HepG2 (cell line): Measurements from ENCODE around the gene FAM83G. TPM values are rescaled to one million over a fixed set of nuclear protein-coding genes. Genes with fewer than 3 reads are reported as not detected.

Experiments
- ASH2L ChIP-seq: fragments of 300-600, 200-600 bp; sonication (generic); IDR thresholded peaks from 2 replicates; pipeline ENCODE4 v1.7.0; 2017; ENCODE audit warnings: low read depth, mild to moderate bottlenecking, moderate library complexity, mixed read lengths, low read length; ENCODE audit not compliant: insufficient read length
- CEBPB ChIP-seq: IDR thresholded peaks from 2 replicates; pipeline ENCODE4 v1.6.1; 2011; ENCODE audit warnings: low read depth, low read length, improper control_type of control experiment, borderline replicate concordance
- HIVEP1 ChIP-seq: sonication (generic); formaldehyde crosslinking; IDR thresholded peaks from 2 replicates; pipeline ENCODE4 v1.4.0; 2020; ENCODE audit warnings: mild to moderate bottlenecking, missing genetic modification reagents
- NFYC ChIP-seq: IDR thresholded peaks from 2 replicates; pipeline ENCODE4 v1.6.1; 2016; ENCODE audit warnings: missing genetic modification reagents, missing compliant biosample characterization
- RCOR2 ChIP-seq: IDR thresholded peaks from 2 replicates; pipeline ENCODE4 v1.6.1; 2016; ENCODE audit warnings: missing biosample characterization, missing genetic modification reagents
- ZBTB38 ChIP-seq: sonication (generic); formaldehyde crosslinking; IDR thresholded peaks from 2 replicates; pipeline ENCODE4 v1.5.1; 2020; ENCODE audit warnings: mild to moderate bottlenecking, missing genetic modification reagents
- ZFP82 ChIP-seq: sonication (generic); formaldehyde crosslinking; IDR thresholded peaks from 2 replicates; pipeline ENCODE4 v1.5.1; 2020; ENCODE audit warnings: mild to moderate bottlenecking, missing genetic modification reagents, borderline replicate concordance
- ZNF34 ChIP-seq: sonication (generic); formaldehyde crosslinking; IDR thresholded peaks from 2 replicates; pipeline ENCODE4 v1.4.0; 2020; ENCODE audit warnings: mild to moderate bottlenecking, missing genetic modification reagents, borderline replicate concordance
- ZNF644 ChIP-seq: IDR thresholded peaks from 2 replicates; pipeline ENCODE4 v1.6.1; 2016; ENCODE audit warnings: low read depth
- ZNF678 ChIP-seq: sonication (generic); formaldehyde crosslinking; IDR thresholded peaks from 2 replicates; pipeline ENCODE4 v1.4.0; 2020; ENCODE audit warnings: mild to moderate bottlenecking, missing genetic modification reagents
- polyA plus RNA-seq, 8 experiments: library from polyadenylated mRNA; depleted of rRNA in 3 of 8; stranded (reverse) in 7 of 8; unstranded in 1 of 8; fragments of >200 nt; fragmentation: Illumina TruSeq in 4 of 8; extraction: Trizol in 4 of 8; gene quantifications; 2 replicates each; pipeline versions ENCODE4 v1.2.1 to v1.2.3, GENCODE V29; 2011 to 2016; ENCODE audit warnings: low read depth in 4 of 8, missing spikeins in 1 of 8, mixed read lengths in 1 of 8; ENCODE audit not compliant: insufficient read depth in 1 of 8
- total RNA-seq, 5 experiments: library from RNA; depleted of rRNA; stranded (reverse); fragments of >200 nt; fragmentation: Illumina TruSeq; extraction: Trizol; gene quantifications; 2 replicates each; pipeline ENCODE4 v1.2.3, GENCODE V29; 2016; ENCODE audit warnings: low read depth in 1 of 5
- TF ChIP-seq, protein P1 (sequence below): sonication (generic); formaldehyde crosslinking; IDR thresholded peaks from 2 replicates; pipeline ENCODE4 v1.5.1; 2020; ENCODE audit warnings: mild to moderate bottlenecking, missing genetic modification reagents, borderline replicate concordance
- TF ChIP-seq, protein P2 (sequence below): IDR thresholded peaks from 2 replicates; pipeline ENCODE4 v1.6.1; 2016
- TF ChIP-seq, protein P3 (sequence below): sonication (generic); formaldehyde crosslinking; IDR thresholded peaks from 2 replicates; pipeline ENCODE4 v1.4.0; 2020; ENCODE audit warnings: mild to moderate bottlenecking, missing genetic modification reagents, borderline replicate concordance
- TF ChIP-seq, protein P4 (sequence below): sonication (generic); formaldehyde crosslinking; IDR thresholded peaks from 2 replicates; pipeline ENCODE4 v1.4.0; 2020; ENCODE audit warnings: missing genetic modification reagents
- TF ChIP-seq, protein P5 (sequence below): sonication (generic); formaldehyde crosslinking; IDR thresholded peaks from 2 replicates; pipeline ENCODE4 v1.4.0; 2020; ENCODE audit warnings: missing genetic modification reagents

FAM83G gene
- total and polyA plus RNA-seq, 2 of the 13 experiments (the other 11 are each of a cell fraction or from before 2014, with no cell fraction given) = 13.7 to 18.6 TPM

DNA sequence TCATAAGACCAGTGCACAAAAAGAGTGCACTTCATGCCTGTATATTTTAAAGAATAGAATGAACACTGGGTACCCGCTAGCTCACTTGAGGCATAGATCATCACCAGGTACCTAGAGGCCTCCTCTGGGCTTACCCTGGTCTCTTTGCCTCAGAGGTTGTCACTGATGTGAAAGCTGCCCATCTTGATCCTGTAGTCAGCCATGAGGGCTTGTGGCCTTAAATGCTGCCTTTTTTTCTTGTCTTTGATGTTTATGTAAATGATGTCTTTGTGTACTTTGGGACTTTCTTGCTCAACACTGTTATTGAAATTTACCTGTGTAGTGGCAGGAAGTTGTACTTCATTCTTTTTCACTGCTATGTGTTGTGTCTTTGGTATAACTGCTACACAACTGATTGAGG, 79.4 kb downstream of the FAM83G start (continued):
- TF ChIP-seq, protein P1, sequence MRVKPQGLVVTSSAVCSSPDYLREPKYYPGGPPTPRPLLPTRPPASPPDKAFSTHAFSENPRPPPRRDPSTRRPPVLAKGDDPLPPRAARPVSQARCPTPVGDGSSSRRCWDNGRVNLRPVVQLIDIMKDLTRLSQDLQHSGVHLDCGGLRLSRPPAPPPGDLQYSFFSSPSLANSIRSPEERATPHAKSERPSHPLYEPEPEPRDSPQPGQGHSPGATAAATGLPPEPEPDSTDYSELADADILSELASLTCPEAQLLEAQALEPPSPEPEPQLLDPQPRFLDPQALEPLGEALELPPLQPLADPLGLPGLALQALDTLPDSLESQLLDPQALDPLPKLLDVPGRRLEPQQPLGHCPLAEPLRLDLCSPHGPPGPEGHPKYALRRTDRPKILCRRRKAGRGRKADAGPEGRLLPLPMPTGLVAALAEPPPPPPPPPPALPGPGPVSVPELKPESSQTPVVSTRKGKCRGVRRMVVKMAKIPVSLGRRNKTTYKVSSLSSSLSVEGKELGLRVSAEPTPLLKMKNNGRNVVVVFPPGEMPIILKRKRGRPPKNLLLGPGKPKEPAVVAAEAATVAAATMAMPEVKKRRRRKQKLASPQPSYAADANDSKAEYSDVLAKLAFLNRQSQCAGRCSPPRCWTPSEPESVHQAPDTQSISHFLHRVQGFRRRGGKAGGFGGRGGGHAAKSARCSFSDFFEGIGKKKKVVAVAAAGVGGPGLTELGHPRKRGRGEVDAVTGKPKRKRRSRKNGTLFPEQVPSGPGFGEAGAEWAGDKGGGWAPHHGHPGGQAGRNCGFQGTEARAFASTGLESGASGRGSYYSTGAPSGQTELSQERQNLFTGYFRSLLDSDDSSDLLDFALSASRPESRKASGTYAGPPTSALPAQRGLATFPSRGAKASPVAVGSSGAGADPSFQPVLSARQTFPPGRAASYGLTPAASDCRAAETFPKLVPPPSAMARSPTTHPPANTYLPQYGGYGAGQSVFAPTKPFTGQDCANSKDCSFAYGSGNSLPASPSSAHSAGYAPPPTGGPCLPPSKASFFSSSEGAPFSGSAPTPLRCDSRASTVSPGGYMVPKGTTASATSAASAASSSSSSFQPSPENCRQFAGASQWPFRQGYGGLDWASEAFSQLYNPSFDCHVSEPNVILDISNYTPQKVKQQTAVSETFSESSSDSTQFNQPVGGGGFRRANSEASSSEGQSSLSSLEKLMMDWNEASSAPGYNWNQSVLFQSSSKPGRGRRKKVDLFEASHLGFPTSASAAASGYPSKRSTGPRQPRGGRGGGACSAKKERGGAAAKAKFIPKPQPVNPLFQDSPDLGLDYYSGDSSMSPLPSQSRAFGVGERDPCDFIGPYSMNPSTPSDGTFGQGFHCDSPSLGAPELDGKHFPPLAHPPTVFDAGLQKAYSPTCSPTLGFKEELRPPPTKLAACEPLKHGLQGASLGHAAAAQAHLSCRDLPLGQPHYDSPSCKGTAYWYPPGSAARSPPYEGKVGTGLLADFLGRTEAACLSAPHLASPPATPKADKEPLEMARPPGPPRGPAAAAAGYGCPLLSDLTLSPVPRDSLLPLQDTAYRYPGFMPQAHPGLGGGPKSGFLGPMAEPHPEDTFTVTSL = peak; percentile 46; the same call in 1 of the 2 replicates
- no peak for TF ChIP-seq ZNF34 (CRISPR knock-in tag)
- TF ChIP-seq, protein P2, sequence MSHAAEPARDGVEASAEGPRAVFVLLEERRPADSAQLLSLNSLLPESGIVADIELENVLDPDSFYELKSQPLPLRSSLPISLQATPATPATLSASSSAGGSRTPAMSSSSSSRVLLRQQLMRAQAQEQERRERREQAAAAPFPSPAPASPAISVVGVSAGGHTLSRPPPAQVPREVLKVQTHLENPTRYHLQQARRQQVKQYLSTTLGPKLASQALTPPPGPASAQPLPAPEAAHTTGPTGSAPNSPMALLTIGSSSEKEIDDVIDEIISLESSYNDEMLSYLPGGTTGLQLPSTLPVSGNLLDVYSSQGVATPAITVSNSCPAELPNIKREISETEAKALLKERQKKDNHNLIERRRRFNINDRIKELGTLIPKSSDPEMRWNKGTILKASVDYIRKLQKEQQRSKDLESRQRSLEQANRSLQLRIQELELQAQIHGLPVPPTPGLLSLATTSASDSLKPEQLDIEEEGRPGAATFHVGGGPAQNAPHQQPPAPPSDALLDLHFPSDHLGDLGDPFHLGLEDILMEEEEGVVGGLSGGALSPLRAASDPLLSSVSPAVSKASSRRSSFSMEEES = peak; percentile 58; the same call in 1 of the 2 replicates
- TF ChIP-seq ZFP82 (CRISPR knock-in tag) = no peak
- TF ChIP-seq, protein P3, sequence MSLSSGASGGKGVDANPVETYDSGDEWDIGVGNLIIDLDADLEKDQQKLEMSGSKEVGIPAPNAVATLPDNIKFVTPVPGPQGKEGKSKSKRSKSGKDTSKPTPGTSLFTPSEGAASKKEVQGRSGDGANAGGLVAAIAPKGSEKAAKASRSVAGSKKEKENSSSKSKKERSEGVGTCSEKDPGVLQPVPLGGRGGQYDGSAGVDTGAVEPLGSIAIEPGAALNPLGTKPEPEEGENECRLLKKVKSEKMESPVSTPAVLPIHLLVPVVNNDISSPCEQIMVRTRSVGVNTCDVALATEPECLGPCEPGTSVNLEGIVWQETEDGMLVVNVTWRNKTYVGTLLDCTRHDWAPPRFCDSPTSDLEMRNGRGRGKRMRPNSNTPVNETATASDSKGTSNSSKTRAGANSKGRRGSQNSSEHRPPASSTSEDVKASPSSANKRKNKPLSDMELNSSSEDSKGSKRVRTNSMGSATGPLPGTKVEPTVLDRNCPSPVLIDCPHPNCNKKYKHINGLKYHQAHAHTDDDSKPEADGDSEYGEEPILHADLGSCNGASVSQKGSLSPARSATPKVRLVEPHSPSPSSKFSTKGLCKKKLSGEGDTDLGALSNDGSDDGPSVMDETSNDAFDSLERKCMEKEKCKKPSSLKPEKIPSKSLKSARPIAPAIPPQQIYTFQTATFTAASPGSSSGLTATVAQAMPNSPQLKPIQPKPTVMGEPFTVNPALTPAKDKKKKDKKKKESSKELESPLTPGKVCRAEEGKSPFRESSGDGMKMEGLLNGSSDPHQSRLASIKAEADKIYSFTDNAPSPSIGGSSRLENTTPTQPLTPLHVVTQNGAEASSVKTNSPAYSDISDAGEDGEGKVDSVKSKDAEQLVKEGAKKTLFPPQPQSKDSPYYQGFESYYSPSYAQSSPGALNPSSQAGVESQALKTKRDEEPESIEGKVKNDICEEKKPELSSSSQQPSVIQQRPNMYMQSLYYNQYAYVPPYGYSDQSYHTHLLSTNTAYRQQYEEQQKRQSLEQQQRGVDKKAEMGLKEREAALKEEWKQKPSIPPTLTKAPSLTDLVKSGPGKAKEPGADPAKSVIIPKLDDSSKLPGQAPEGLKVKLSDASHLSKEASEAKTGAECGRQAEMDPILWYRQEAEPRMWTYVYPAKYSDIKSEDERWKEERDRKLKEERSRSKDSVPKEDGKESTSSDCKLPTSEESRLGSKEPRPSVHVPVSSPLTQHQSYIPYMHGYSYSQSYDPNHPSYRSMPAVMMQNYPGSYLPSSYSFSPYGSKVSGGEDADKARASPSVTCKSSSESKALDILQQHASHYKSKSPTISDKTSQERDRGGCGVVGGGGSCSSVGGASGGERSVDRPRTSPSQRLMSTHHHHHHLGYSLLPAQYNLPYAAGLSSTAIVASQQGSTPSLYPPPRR = peak; percentile 26; the same call in 1 of the 2 replicates
- TF ChIP-seq CEBPB = peak; percentile 85
- TF ChIP-seq ZNF678 = no peak
- TF ChIP-seq RCOR2 (CRISPR knock-in tag) = peak; percentile 67; the same call in 1 of the 2 replicates
- TF ChIP-seq ZBTB38 (CRISPR knock-in tag) = no peak
- TF ChIP-seq, protein P4, sequence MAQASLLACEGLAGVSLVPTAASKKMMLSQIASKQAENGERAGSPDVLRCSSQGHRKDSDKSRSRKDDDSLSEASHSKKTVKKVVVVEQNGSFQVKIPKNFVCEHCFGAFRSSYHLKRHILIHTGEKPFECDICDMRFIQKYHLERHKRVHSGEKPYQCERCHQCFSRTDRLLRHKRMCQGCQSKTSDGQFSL (CRISPR knock-in tag) = no peak
- 0 out of 2 replicates have a peak, but pooled peaks have one; percentile 36 for TF ChIP-seq ZNF644 (CRISPR knock-in tag)
- peak; percentile 22 for TF ChIP-seq ASH2L
- TF ChIP-seq NFYC (CRISPR knock-in tag) = no peak
- no peak for TF ChIP-seq HIVEP1 (CRISPR knock-in tag)
- TF ChIP-seq, protein P5, sequence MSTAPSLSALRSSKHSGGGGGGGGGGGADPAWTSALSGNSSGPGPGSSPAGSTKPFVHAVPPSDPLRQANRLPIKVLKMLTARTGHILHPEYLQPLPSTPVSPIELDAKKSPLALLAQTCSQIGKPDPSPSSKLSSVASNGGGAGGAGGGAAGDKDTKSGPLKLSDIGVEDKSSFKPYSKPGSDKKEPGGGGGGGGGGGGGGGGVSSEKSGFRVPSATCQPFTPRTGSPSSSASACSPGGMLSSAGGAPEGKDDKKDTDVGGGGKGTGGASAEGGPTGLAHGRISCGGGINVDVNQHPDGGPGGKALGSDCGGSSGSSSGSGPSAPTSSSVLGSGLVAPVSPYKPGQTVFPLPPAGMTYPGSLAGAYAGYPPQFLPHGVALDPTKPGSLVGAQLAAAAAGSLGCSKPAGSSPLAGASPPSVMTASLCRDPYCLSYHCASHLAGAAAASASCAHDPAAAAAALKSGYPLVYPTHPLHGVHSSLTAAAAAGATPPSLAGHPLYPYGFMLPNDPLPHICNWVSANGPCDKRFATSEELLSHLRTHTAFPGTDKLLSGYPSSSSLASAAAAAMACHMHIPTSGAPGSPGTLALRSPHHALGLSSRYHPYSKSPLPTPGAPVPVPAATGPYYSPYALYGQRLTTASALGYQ (CRISPR knock-in tag) = no peak
